ENCODE data around the gene SAMM50.

The SAMM50 gene

GRCh38 chr22:43928908-43929307 lies 26.3 kb upstream of the SAMM50 start:
- TF ChIP-seq REST (IDR thresholded peaks at IDR 0.05; ENCODE audit: low read depth) (no peak), USF1 (IDR thresholded peaks at IDR 0.05) (no peak), CREB1 (IDR thresholded peaks at IDR 0.05; ENCODE audit: low read depth) (no peak), MAX (IDR thresholded peaks at IDR 0.05) (no peak), NFIC (IDR thresholded peaks at IDR 0.05) (no peak), TAF1 (IDR thresholded peaks at IDR 0.05; ENCODE audit: low read depth) (no peak)

- TF ChIP-seq TAF1 (IDR thresholded peaks at IDR 0.05; ENCODE audit: low read depth): no peak
Observed at GRCh38 chr22:43931771-43932170, 23.5 kb upstream of the SAMM50 start.

- no peak for TF ChIP-seq REST (IDR thresholded peaks at IDR 0.05; ENCODE audit: low read depth)
- no peak for TF ChIP-seq TAF1 (IDR thresholded peaks at IDR 0.05; ENCODE audit: low read depth)
- TF ChIP-seq TEAD4 (IDR thresholded peaks at IDR 0.05): no peak
- TF ChIP-seq FOXM1 (IDR thresholded peaks at IDR 0.05; ENCODE audit: borderline replicate concordance, low read depth): no peak
- no peak for TF ChIP-seq CEBPB (IDR thresholded peaks at IDR 0.05)
- TF ChIP-seq NFIC (IDR thresholded peaks at IDR 0.05): no peak
- no peak for TF ChIP-seq EP300 (IDR thresholded peaks at IDR 0.05; ENCODE audit: borderline replicate concordance)
- no peak for TF ChIP-seq CREB1 (IDR thresholded peaks at IDR 0.05; ENCODE audit: low read depth)
- TF ChIP-seq ZBTB7A (IDR thresholded peaks at IDR 0.05; ENCODE audit: low read depth): no peak
- no peak for TF ChIP-seq RAD21 (IDR thresholded peaks at IDR 0.05; ENCODE audit: low read depth)
- TF ChIP-seq YY1 (IDR thresholded peaks at IDR 0.05; ENCODE audit: low read depth): no peak
- TF ChIP-seq EGR1 (IDR thresholded peaks at IDR 0.05): no peak
- TF ChIP-seq TCF12 (IDR thresholded peaks at IDR 0.05; ENCODE audit: low read depth): no peak
- no peak for TF ChIP-seq MAX (IDR thresholded peaks at IDR 0.05)
Observed at GRCh38 chr22:43941449-43941848, 13.8 kb upstream of the SAMM50 start.

- no peak for TF ChIP-seq NFIC (IDR thresholded peaks at IDR 0.05)
- no peak for TF ChIP-seq FOXM1 (IDR thresholded peaks at IDR 0.05; ENCODE audit: borderline replicate concordance, low read depth)
- TF ChIP-seq TCF12 (IDR thresholded peaks at IDR 0.05; ENCODE audit: low read depth): no peak
- TF ChIP-seq YY1 (IDR thresholded peaks at IDR 0.05; ENCODE audit: low read depth): no peak
Observed at GRCh38 chr22:43944670-43945430, 10.4 kb upstream of the SAMM50 start.

GRCh38 chr22:43945632-43946383 lies 9.4 kb upstream of the SAMM50 start:
- no peak for TF ChIP-seq YY1 (IDR thresholded peaks at IDR 0.05; ENCODE audit: low read depth)
- peak; percentile 60 for TF ChIP-seq RAD21 (IDR thresholded peaks at IDR 0.05; ENCODE audit: low read depth)

- TF ChIP-seq MAX (IDR thresholded peaks at IDR 0.05) (no peak), TAF1 (IDR thresholded peaks at IDR 0.05; ENCODE audit: low read depth) (no peak), TCF12 (IDR thresholded peaks at IDR 0.05; ENCODE audit: low read depth) (no peak), REST (IDR thresholded peaks at IDR 0.05; ENCODE audit: low read depth) (no peak), CREB1 (IDR thresholded peaks at IDR 0.05; ENCODE audit: low read depth) (no peak), RAD21 (IDR thresholded peaks at IDR 0.05; ENCODE audit: low read depth) (no peak), TEAD4 (IDR thresholded peaks at IDR 0.05) (no peak), EGR1 (IDR thresholded peaks at IDR 0.05) (no peak), EP300 (IDR thresholded peaks at IDR 0.05; ENCODE audit: borderline replicate concordance) (no peak), USF1 (IDR thresholded peaks at IDR 0.05) (no peak), CEBPB (IDR thresholded peaks at IDR 0.05) (no peak), FOXM1 (IDR thresholded peaks at IDR 0.05; ENCODE audit: borderline replicate concordance, low read depth) (no peak), ZBTB7A (IDR thresholded peaks at IDR 0.05; ENCODE audit: low read depth) (no peak)
Observed at GRCh38 chr22:43946384-43946667, 8.9 kb upstream of the SAMM50 start.

All from Ishikawa (cell line).